ENCODE results near the gene WDR70. TPM values are rescaled to one million over a fixed set of nuclear protein-coding genes. Genes with fewer than 3 reads are reported as not detected.

The WDR70 gene
- total RNA-seq, 1 experiment from 2014 or later = 35.6 TPM

DNA sequence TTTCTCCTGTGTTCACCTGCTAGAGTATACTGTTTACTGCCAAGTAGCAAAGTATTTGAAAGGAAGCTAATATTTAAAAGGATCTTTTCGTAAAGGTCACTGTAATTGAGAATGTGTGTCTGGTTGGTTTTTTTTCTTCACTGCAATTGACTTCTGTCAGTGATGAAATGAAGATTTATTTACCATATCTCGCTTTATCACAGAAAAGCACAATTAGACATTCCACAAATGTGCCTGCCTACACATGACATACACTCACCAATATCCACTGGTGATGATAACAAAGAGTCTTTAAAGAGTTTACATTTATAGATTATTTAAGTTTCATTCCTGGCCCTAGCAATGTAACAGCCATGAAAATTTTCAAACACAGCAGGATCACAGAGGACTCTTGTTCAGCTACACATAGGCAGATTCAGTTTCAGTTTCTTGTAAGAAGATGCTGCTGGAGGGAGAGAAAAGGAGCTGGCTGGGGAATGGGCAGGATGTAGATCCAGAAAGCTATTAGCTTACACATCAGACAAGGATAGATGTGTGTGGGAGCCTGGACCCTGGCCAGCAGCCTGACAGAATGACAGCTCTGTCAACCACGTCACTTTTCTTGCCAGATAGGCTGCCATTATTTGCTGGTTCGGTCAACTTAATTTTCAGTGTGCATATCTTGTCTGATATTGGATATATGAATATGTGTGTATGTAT, 356.7 kb downstream of the WDR70 start:
- Histone ChIP-seq H3K9me2 (replicated peaks; ENCODE audit: insufficient read depth, low read length) (no peaks in the 10 kb centered on the region), H3K27ac (ENCODE audit: low read length) (no peak overlapping the region), H3K9me3 (ENCODE audit: low read length) (no peaks in the 10 kb centered on the region), H2AFZ (ENCODE audit: low read length) (no peak overlapping the region), H3K27me3 (ENCODE audit: low read length) (no peaks in the 10 kb centered on the region), H4K20me1 (ENCODE audit: insufficient read depth, low read depth, low read length) (no peaks in the 10 kb centered on the region), H3K36me3 (ENCODE audit: insufficient read depth, low read length) (no peaks in the 10 kb centered on the region), H3K4me3 (ENCODE audit: low read length) (no peak overlapping the region), H3K79me2 (ENCODE audit: low read length) (no peaks in the 10 kb centered on the region), H3K4me1 (ENCODE audit: low read length) (0 out of 2 replicates have a peak, but pooled peaks cover 4% of the 10 kb centered on the region), H3K4me2 (ENCODE audit: low read depth, low read length, poor library complexity, severe bottlenecking) (no peak overlapping the region), H3K9ac (ENCODE audit: low read length) (no peak overlapping the region)
- DNase-seq = no peak

DNA sequence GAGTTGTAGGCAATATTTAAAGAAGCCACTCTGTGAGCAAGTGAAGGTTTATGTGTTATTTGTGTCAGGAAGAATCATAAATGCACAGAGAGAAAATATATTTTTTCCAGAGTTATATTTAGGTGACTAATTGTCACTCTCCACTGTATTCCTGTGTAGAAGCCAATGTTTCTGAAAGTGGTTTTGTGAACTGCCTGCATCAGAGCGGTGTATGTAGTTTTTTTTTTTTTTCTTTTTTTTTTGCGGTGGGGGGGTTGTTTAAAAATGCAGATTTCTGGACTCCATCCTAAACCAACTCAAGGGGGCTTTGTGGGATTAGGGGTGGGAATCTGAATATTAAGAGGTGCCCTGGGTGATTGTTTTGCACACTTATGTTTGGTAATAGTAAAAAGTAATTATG, 357.3 kb downstream of the WDR70 start:
- Histone ChIP-seq H3K27ac (ENCODE audit: low read length) (no peak overlapping the region), H3K9ac (ENCODE audit: low read length) (no peak overlapping the region), H3K27me3 (ENCODE audit: low read length) (no peaks in the 10 kb centered on the region), H3K79me2 (ENCODE audit: low read length) (no peaks in the 10 kb centered on the region), H2AFZ (ENCODE audit: low read length) (no peak overlapping the region), H3K9me3 (ENCODE audit: low read length) (no peaks in the 10 kb centered on the region), H4K20me1 (ENCODE audit: insufficient read depth, low read depth, low read length) (no peaks in the 10 kb centered on the region), H3K9me2 (replicated peaks; ENCODE audit: insufficient read depth, low read length) (no peaks in the 10 kb centered on the region), H3K4me3 (ENCODE audit: low read length) (no peak overlapping the region), H3K36me3 (ENCODE audit: insufficient read depth, low read length) (no peaks in the 10 kb centered on the region), H3K4me1 (ENCODE audit: low read length) (0 out of 2 replicates have a peak, but pooled peaks cover 4% of the 10 kb centered on the region), H3K4me2 (ENCODE audit: low read depth, low read length, poor library complexity, severe bottlenecking) (no peak overlapping the region)
- no peak for DNase-seq

DNA sequence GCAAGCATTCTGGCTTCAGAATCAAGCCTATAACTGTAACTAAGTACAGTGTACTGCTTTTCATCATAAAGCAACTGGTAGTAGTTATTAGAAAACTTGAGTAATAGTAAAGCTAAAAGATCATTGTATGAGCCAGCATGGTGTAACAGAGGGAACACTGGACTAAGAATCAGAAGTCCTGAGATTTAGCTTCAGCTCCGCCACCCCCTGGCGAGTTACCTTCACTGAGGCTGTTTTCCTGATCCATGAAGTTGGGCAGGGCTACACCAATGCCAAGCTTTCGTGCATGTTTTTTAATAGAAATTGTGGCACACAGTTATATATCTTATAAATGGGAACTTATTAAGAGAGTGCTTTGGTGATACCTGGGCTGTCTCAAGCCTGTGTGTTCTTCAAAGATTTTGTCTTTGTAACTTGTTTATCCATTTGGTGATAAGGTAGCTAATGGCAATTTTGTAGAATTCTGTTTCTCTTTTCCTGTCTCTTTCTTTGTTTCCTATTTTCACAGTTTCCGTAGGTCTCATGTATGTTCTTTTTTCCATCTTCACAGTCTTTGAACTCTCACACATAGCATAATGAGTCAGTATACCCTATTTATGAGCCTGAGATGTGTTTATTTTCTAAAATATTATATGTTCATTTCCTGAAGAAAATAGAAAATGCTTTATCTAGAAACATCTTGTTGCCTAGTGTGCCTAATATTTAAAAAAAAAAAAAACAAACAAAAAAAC, 358.4 kb downstream of the WDR70 start:
- no peak for DNase-seq
- Histone ChIP-seq H3K4me2 (ENCODE audit: low read depth, low read length, poor library complexity, severe bottlenecking) (no peak overlapping the region), H3K9me3 (ENCODE audit: low read length) (no peaks in the 10 kb centered on the region), H3K9ac (ENCODE audit: low read length) (no peak overlapping the region), H3K9me2 (replicated peaks; ENCODE audit: insufficient read depth, low read length) (no peaks in the 10 kb centered on the region), H2AFZ (ENCODE audit: low read length) (no peak overlapping the region), H3K4me3 (ENCODE audit: low read length) (no peak overlapping the region), H3K27ac (ENCODE audit: low read length) (no peak overlapping the region), H3K27me3 (ENCODE audit: low read length) (no peaks in the 10 kb centered on the region), H3K4me1 (ENCODE audit: low read length) (0 out of 2 replicates have a peak, but pooled peaks cover 4% of the 10 kb centered on the region), H3K79me2 (ENCODE audit: low read length) (no peaks in the 10 kb centered on the region), H4K20me1 (ENCODE audit: insufficient read depth, low read depth, low read length) (no peaks in the 10 kb centered on the region), H3K36me3 (ENCODE audit: insufficient read depth, low read length) (no peaks in the 10 kb centered on the region)

DNA sequence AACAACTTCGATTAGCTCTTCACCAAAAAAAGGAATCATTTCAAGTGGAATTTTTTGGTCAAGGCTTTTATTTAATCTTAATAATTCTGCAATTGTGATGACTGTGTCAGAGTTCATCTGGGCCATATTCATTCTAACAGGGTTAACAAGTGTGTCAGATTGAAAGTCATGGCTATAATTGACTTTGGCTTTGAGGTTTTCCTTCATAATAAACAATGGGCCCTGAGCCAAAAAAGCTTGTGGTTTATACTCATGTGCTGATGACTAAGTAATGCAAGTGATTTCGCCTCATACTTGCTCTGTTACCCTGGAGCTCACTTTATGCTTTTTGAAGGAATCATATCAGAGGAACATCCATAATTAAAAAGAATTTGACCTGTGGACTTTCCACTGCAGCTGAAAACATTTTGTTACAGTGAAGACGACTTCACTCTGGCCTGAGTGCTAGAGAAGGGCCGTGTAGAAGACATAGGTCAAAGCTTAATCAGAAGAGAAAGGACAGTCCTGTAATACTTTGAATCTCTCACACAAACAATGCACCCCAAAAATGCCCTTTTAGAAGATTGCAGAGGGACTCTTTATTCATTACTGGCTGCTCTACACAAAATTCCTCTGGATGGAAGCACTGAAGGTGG, 359.1 kb downstream of the WDR70 start:
- H3K79me2 ChIP-seq (ENCODE audit: low read length) = no peaks in the 10 kb centered on the region
- H3K9me3 ChIP-seq (ENCODE audit: low read length) = no peaks in the 10 kb centered on the region
- no peaks in the 10 kb centered on the region for H3K36me3 ChIP-seq (ENCODE audit: insufficient read depth, low read length)
- H3K27ac ChIP-seq (ENCODE audit: low read length) = no peak overlapping the region
- no peak overlapping the region for H3K4me3 ChIP-seq (ENCODE audit: low read length)
- H4K20me1 ChIP-seq (ENCODE audit: insufficient read depth, low read depth, low read length) = no peaks in the 10 kb centered on the region
- no peak overlapping the region for H3K9ac ChIP-seq (ENCODE audit: low read length)
- H3K4me2 ChIP-seq (ENCODE audit: low read depth, low read length, poor library complexity, severe bottlenecking) = no peak overlapping the region
- H2AFZ ChIP-seq (ENCODE audit: low read length) = no peak overlapping the region
- no peaks in the 10 kb centered on the region for H3K9me2 ChIP-seq (replicated peaks; ENCODE audit: insufficient read depth, low read length)
- 0 out of 2 replicates have a peak, but pooled peaks cover 4% of the 10 kb centered on the region for H3K4me1 ChIP-seq (ENCODE audit: low read length)
- DNase-seq = no peak
- H3K27me3 ChIP-seq (ENCODE audit: low read length) = no peaks in the 10 kb centered on the region

DNA sequence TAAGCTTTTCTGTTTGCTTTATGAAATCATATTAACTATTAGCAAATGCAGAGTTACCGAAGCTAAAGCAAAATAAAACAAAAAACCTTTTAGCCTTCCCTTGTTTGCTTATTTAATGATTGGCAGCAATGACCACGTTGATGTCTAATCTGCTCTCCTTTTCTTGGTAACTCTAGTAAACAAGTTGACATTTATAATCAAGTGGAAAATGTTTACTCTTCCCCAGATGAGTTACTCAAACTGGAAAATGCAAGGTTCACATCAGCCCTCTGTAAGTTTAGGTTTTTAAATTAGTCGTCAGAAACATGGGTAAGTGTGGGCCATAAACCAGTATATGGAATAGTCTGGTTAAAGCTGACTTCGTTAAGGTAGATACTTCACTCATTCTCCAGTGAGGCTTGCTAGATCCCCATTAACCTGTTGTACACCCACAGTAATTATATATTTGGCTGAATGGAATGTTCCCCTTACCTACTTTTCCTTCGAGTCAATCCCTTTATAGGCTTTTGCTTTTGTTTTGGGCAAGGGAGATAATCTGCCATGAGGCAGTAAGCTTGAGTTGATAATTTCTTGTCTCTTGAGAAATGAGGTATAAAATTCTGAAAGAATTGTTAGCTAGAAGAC, 359.9 kb downstream of the WDR70 start:
- Histone ChIP-seq H3K36me3 (ENCODE audit: insufficient read depth, low read length) (no peaks in the 10 kb centered on the region), H3K9me2 (replicated peaks; ENCODE audit: insufficient read depth, low read length) (no peaks in the 10 kb centered on the region), H3K27me3 (ENCODE audit: low read length) (no peaks in the 10 kb centered on the region), H3K9ac (ENCODE audit: low read length) (no peak overlapping the region), H2AFZ (ENCODE audit: low read length) (no peak overlapping the region), H4K20me1 (ENCODE audit: insufficient read depth, low read depth, low read length) (no peaks in the 10 kb centered on the region), H3K9me3 (ENCODE audit: low read length) (no peaks in the 10 kb centered on the region), H3K4me3 (ENCODE audit: low read length) (no peak overlapping the region), H3K4me2 (ENCODE audit: low read depth, low read length, poor library complexity, severe bottlenecking) (no peak overlapping the region), H3K79me2 (ENCODE audit: low read length) (no peaks in the 10 kb centered on the region), H3K27ac (ENCODE audit: low read length) (no peak overlapping the region), H3K4me1 (ENCODE audit: low read length) (0 out of 2 replicates have a peak, but pooled peaks cover 4% of the 10 kb centered on the region)
- DNase-seq = no peak

DNA sequence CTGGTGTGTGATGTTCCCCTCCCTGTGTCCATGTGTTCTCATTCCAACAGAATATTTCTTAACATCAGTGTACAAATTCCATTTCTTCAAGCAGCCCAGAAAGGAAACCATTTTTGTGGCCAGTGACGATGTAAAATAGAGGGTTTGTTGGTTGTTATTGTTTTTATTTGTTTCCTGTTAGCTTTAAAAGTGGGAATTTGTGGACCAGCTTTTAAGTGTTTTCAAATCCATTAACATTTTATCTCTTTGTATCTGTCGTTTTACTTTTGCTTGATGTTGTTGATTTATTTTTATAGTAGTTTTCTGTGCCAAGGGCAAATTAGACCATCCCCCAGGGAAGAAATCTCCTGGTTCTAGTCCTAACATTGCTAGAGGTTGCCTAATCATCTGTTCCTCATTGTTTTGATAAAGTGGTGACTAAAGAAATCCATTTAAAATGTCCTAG, 360.7 kb downstream of the WDR70 start:
- no peaks in the 10 kb centered on the region for H3K9me2 ChIP-seq (replicated peaks; ENCODE audit: insufficient read depth, low read length)
- H3K9me3 ChIP-seq (ENCODE audit: low read length) = no peaks in the 10 kb centered on the region
- no peaks in the 10 kb centered on the region for H3K36me3 ChIP-seq (ENCODE audit: insufficient read depth, low read length)
- H3K4me2 ChIP-seq (ENCODE audit: low read depth, low read length, poor library complexity, severe bottlenecking) = no peak overlapping the region
- H3K4me3 ChIP-seq (ENCODE audit: low read length) = no peak overlapping the region
- no peak for DNase-seq
- H3K27me3 ChIP-seq (ENCODE audit: low read length) = no peaks in the 10 kb centered on the region
- H3K27ac ChIP-seq (ENCODE audit: low read length) = no peak overlapping the region
- H3K79me2 ChIP-seq (ENCODE audit: low read length) = no peaks in the 10 kb centered on the region
- no peak overlapping the region for H3K9ac ChIP-seq (ENCODE audit: low read length)
- 0 out of 2 replicates have a peak, but pooled peaks cover 4% of the 10 kb centered on the region for H3K4me1 ChIP-seq (ENCODE audit: low read length)
- H2AFZ ChIP-seq (ENCODE audit: low read length) = no peak overlapping the region
- H4K20me1 ChIP-seq (ENCODE audit: insufficient read depth, low read depth, low read length) = no peaks in the 10 kb centered on the region

DNA sequence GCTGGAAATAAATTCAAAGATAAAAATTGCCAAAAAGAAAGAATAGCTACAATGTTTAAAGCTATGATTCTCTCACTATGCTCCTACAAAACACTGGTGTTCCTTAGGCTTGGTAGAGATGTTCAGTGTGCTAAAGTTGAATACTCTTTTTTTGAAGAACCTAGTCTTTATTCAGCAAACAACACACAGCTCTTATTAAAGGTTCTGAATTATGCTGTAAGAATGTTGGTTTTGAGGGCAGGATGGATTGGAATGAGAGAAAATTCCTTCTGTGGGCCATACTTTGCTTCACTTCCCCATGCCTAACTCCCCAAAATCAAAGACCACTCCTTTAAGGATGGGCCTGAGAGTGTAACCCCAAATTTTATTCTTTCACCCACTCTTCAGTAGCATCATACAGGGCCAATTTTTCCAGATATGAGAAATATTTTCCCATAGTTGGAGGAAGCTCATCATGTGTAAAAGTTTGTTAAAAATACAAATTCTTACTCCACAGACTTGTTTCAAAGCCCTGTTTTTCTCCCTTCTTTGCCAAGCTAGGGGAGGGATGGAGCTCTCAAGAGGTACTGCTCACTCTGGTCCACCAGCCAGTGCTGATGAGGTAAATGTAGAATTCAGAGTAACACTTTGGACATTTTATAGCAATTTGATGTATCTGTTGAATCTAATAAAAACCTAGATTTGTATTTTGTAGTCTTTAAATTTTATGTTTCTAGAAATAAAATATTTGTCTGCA, 361.4 kb downstream of the WDR70 start:
- Histone ChIP-seq H3K4me1 (ENCODE audit: low read length) (0 out of 2 replicates have a peak, but pooled peaks cover 4% of the 10 kb centered on the region), H3K79me2 (ENCODE audit: low read length) (no peaks in the 10 kb centered on the region), H3K4me3 (ENCODE audit: low read length) (no peak overlapping the region), H2AFZ (ENCODE audit: low read length) (no peak overlapping the region), H3K36me3 (ENCODE audit: insufficient read depth, low read length) (no peaks in the 10 kb centered on the region), H3K9me2 (replicated peaks; ENCODE audit: insufficient read depth, low read length) (no peaks in the 10 kb centered on the region), H3K27ac (ENCODE audit: low read length) (no peak overlapping the region), H3K9me3 (ENCODE audit: low read length) (no peaks in the 10 kb centered on the region), H4K20me1 (ENCODE audit: insufficient read depth, low read depth, low read length) (no peaks in the 10 kb centered on the region), H3K9ac (ENCODE audit: low read length) (no peak overlapping the region), H3K27me3 (ENCODE audit: low read length) (no peaks in the 10 kb centered on the region), H3K4me2 (ENCODE audit: low read depth, low read length, poor library complexity, severe bottlenecking) (no peak overlapping the region)
- DNase-seq = no peak

All from Karpas-422 (cell line).